ENCODE results near the gene PCK2. TPM values are rescaled to one million over a fixed set of nuclear protein-coding genes. Genes with fewer than 3 reads are reported as not detected.
A peak's percentile ranks its signal among the peaks of the same experiment; 100 is the strongest.
"Not testable (repeated sequence)": the region's sequence is repeated elsewhere in the genome, so short reads cannot be mapped to it uniquely, and the experiment has no call there.

PCK2 gene
- total RNA-seq (2021), result 16.8 and 46.3 TPM in 2 replicates
- Bru-seq, nascent RNA, result percentile 57 among the genes with signal in this experiment
- BruChase-seq, experiment 1, labeled RNA remaining after a 2-hour chase, result percentile 49 among the genes with signal in this experiment
- percentile 55 among the genes with signal in this experiment for BruChase-seq, experiment 2, labeled RNA remaining after a 6-hour chase
- long read RNA-seq, transcript PCK2-202 (7 exons, 1,830 nt), result minor isoform, 5 of 64 reads
- long read RNA-seq, transcript PCK2-201 (10 exons, 2,357 nt), result major isoform, 30 of 64 reads
- long read RNA-seq, partial matches to known transcripts, result 7 of 64 reads
- long read RNA-seq, other reads (novel, unspliced or antisense), result 21 of 64 reads

DNA sequence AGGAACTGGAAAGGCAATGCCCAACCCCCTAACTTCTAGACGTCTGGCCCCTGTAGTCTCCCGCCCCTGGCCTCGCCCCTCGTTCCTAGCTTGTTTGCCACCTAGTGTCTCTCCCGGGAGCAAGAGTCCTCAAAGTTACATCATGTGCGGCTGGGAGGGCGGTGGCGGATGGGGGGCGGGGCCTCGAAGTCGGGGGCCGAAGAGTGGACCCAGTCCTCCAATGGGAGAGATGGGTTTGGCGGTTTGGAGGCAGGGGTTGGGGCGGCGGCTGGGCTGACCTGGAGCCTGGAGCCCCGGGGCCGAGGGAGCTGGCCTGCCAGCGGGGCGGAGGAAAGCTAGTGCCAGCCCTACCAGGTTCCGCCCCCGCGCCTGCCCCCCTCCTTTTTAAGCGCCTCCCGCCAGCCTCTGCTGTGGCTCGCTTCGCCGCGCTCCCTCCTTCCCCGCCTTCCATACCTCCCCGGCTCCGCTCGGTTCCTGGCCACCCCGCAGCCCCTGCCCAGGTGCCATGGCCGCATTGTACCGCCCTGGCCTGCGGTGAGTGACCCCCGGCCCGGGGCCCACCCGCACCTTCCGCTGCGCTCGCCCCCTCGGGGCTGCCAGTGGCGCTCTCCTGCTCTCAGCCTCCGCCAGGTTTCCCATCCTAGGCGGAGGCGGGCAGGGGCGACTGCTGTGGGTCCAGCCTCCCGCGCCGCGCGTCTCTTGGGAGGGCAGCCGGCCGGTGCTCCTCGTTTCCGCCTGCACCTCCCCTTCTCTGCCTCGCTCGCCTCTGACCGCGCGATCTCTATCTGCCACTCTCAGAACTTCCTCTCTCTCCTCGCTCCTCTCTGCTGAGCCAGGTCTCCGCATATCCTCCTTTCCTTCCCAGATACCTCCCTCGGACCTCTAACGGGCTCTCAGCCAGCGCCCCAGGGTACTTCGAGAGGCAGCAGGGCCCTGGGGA is at the start of gene PCK2:
Gene PCK2, plus strand, starts transcription at position 411 of the 940 bp plus-strand sequence. Its CDS starts 95 bp downstream, at position 506.
- DNase-seq (ENCODE audit: low spot score), result peak; percentile 94
- POLR2A ChIA-PET (ENCODE audit: low non-redundant PET), result interaction anchor here (0.6 to 2.2 kb wide), 11 partner anchors 8 to 206 kb away, joined by 3 to 13 read pairs (median 4); partner anchors contain the start of genes DCAF11, EMC9, IRF9 and NOP9
- Histone ChIP-seq H3K27me3 (replicated peaks; ENCODE audit: insufficient read depth, low read depth, low read length, poor library complexity) (no peaks in the 10 kb centered on the region), H3K9me3 (ENCODE audit: low read depth, low read length, poor library complexity, severe bottlenecking) (no peaks in the 10 kb centered on the region), H3K36me3 (ENCODE audit: insufficient read depth, low read length, poor library complexity, severe bottlenecking) (peaks cover 11% of the 10 kb centered on the region), H3K27ac (ENCODE audit: low read depth, low read length, poor library complexity, severe bottlenecking) (peak within 1 kb of the TSS; percentile 94), H3K4me3 (ENCODE audit: low read depth, low read length, poor library complexity, severe bottlenecking) (peak within 1 kb of the TSS; percentile 78), H3K4me1 (ENCODE audit: insufficient read depth, low read length, poor library complexity, severe bottlenecking) (peaks cover 12% of the 10 kb centered on the region)
- TSS peak; percentile 61 for BruUV-seq (replicated peaks)
- TF ChIP-seq, protein P1, sequence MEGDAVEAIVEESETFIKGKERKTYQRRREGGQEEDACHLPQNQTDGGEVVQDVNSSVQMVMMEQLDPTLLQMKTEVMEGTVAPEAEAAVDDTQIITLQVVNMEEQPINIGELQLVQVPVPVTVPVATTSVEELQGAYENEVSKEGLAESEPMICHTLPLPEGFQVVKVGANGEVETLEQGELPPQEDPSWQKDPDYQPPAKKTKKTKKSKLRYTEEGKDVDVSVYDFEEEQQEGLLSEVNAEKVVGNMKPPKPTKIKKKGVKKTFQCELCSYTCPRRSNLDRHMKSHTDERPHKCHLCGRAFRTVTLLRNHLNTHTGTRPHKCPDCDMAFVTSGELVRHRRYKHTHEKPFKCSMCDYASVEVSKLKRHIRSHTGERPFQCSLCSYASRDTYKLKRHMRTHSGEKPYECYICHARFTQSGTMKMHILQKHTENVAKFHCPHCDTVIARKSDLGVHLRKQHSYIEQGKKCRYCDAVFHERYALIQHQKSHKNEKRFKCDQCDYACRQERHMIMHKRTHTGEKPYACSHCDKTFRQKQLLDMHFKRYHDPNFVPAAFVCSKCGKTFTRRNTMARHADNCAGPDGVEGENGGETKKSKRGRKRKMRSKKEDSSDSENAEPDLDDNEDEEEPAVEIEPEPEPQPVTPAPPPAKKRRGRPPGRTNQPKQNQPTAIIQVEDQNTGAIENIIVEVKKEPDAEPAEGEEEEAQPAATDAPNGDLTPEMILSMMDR (conservative IDR thresholded peaks at IDR 0.05; ENCODE audit: low read depth, low read length), result 0 out of 2 replicates have a peak, but pooled peaks have one; percentile 9
- TF ChIP-seq EZH2 (IDR thresholded peaks at IDR 0.05; ENCODE audit: borderline replicate concordance, low read depth, low read length, poor library complexity, severe bottlenecking), result no peak
- intact Hi-C loops (cut with micrococcal nuclease; ENCODE audit: unreplicated experiment), result no loop called here
- CTCF ChIA-PET, result interaction anchor here (0.5 to 0.7 kb wide), 6 partner anchors 14 to 720 kb away, joined by 3 to 11 read pairs (median 3); partner anchors contain the start of genes RABGGTA and RIPK3

DNA sequence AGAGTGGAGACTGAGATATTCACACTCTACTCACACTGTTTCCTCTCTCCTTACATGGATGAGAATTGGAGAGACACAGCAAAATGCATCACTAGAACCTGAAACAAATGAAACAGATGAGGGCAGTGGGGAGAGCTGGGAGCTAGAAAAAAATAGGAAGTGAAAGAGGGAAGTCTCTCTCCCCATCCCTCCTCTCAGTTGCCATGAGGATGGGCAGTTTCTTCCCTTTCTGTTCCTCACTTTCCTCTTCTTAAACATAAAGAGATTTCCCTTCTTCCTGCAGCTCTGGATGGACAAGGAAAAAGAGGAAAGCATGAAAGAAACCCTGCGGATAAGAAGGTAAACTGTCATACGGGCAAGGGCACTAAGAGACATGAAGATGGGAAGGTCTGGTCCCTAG is 45.1 kb upstream of the PCK2 start:
- CTCF ChIA-PET; BruUV-seq (replicated peaks); H3K36me3 ChIP-seq (ENCODE audit: insufficient read depth, low read length, poor library complexity, severe bottlenecking); intact Hi-C loops (cut with micrococcal nuclease; ENCODE audit: unreplicated experiment); H3K27ac ChIP-seq (ENCODE audit: low read depth, low read length, poor library complexity, severe bottlenecking); H3K9me3 ChIP-seq (ENCODE audit: low read depth, low read length, poor library complexity, severe bottlenecking); H3K4me1 ChIP-seq (ENCODE audit: insufficient read depth, low read length, poor library complexity, severe bottlenecking); POLR2A ChIA-PET (ENCODE audit: low non-redundant PET); DNase-seq (ENCODE audit: low spot score); H3K4me3 ChIP-seq (ENCODE audit: low read depth, low read length, poor library complexity, severe bottlenecking): not testable (repeated sequence)
- peaks cover 11% of the 10 kb centered on the region for H3K27me3 ChIP-seq (replicated peaks; ENCODE audit: insufficient read depth, low read depth, low read length, poor library complexity)

GRCh38 chr14:24050753-24051152 is 43.4 kb upstream of the PCK2 start:
- CTCF ChIA-PET; H3K27ac ChIP-seq (ENCODE audit: low read depth, low read length, poor library complexity, severe bottlenecking); H3K9me3 ChIP-seq (ENCODE audit: low read depth, low read length, poor library complexity, severe bottlenecking); intact Hi-C loops (cut with micrococcal nuclease; ENCODE audit: unreplicated experiment); H3K4me1 ChIP-seq (ENCODE audit: insufficient read depth, low read length, poor library complexity, severe bottlenecking); H3K4me3 ChIP-seq (ENCODE audit: low read depth, low read length, poor library complexity, severe bottlenecking); POLR2A ChIA-PET (ENCODE audit: low non-redundant PET); BruUV-seq (replicated peaks); DNase-seq (ENCODE audit: low spot score); H3K36me3 ChIP-seq (ENCODE audit: insufficient read depth, low read length, poor library complexity, severe bottlenecking): not testable (repeated sequence)
- H3K27me3 ChIP-seq (replicated peaks; ENCODE audit: insufficient read depth, low read depth, low read length, poor library complexity), result peaks cover 11% of the 10 kb centered on the region

Data from A673 (cell line).